ENCODE results near the gene ATP2C2.

The ATP2C2 gene

DNA sequence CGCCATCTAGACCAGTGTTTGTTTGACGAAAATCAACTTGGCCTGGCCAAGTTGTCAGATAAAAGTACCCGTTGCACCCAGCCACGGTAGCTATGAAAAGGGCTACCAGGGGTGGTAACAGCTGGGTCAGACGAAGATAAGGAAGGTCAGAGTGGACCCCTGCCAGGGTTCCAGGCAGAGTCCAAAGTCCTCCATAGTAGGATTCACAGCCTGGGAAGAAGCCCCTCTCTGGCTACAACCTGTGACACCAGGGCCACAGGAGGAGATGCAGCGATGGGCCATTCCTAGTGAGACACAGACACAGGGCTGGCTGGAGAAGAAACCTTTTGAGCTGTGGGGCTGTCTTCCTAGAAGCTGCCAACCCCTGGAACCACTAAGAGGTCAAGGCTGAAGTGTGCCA lies 96.8 kb downstream of the ATP2C2 start:
- TF ChIP-seq, protein P1, sequence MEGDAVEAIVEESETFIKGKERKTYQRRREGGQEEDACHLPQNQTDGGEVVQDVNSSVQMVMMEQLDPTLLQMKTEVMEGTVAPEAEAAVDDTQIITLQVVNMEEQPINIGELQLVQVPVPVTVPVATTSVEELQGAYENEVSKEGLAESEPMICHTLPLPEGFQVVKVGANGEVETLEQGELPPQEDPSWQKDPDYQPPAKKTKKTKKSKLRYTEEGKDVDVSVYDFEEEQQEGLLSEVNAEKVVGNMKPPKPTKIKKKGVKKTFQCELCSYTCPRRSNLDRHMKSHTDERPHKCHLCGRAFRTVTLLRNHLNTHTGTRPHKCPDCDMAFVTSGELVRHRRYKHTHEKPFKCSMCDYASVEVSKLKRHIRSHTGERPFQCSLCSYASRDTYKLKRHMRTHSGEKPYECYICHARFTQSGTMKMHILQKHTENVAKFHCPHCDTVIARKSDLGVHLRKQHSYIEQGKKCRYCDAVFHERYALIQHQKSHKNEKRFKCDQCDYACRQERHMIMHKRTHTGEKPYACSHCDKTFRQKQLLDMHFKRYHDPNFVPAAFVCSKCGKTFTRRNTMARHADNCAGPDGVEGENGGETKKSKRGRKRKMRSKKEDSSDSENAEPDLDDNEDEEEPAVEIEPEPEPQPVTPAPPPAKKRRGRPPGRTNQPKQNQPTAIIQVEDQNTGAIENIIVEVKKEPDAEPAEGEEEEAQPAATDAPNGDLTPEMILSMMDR (IDR thresholded peaks at IDR 0.05; ENCODE audit: insufficient read depth, missing control alignments): no peak
- DNase-seq (ENCODE audit: insufficient read length, low spot score): no peak
- FAIRE-seq: no peak

DNA sequence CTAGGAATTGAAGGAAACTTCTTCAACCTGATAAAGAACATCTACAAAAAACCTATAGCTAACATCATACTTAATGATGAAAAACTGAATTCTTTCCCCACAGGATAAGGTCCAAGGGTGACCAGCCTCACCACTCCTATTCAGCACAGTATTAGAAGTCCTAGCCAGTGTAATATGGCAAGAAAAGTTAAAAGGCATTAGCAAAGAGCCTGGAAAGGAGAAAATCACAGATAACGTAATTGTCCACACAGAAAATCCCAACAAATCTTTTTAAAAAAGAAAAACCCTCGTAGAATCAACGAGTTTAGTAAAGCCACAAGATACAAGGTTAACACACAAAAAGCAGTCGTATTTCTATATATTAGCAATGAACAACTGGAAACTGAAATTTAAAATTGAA lies 98.4 kb downstream of the ATP2C2 start:
- no peak for FAIRE-seq
- TF ChIP-seq, protein P1 (IDR thresholded peaks at IDR 0.05; ENCODE audit: insufficient read depth, missing control alignments): no peak

DNA sequence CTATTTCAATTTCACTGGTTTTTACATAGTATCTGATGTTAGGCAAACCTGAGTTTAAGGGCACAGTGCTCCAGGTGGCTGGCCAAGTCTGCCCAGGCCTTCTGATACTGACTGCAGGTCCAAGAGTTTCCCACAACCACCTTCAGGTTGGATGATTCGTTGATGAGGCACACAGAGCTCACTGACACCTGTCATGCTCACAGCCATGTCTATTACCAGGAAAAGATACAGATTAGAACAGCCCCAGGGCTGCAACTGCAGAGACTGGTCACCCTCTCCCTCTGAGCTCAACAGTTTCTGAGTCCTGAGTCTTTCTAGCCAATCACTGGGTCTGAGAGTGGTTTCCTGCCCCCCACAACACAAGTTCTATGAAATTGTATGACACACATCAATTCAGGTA lies 98.9 kb downstream of the ATP2C2 start:
- DNase-seq (ENCODE audit: insufficient read length, low spot score) (no peak), FAIRE-seq (no peak)
- TF ChIP-seq, protein P1 (IDR thresholded peaks at IDR 0.05; ENCODE audit: insufficient read depth, missing control alignments): no peak

More for the DNA sequence above, 98.4 kb downstream of the ATP2C2 start:
- no peak for DNase-seq (ENCODE audit: insufficient read length, low spot score)

DNA sequence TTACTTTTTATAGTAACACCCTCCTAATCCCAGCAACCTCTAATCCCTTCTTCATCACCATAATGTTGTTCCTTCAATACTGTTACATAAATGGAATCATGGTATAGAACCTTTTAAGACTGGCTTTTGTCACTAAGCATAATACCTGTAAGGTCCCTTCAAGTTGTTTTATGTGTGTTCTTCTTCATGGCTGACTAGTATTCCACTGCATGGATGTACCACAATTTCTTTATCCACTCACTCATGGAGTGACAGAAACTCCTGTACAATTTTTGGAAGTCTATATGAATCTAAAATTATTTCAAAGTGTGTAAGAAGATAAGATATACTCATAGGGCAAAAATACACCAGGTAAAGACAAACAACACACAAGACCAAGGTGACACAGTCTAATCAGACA lies 99.4 kb downstream of the ATP2C2 start:
- TF ChIP-seq, protein P1 (IDR thresholded peaks at IDR 0.05; ENCODE audit: insufficient read depth, missing control alignments): no peak
- no peak for FAIRE-seq
- no peak for DNase-seq (ENCODE audit: insufficient read length, low spot score)

DNA sequence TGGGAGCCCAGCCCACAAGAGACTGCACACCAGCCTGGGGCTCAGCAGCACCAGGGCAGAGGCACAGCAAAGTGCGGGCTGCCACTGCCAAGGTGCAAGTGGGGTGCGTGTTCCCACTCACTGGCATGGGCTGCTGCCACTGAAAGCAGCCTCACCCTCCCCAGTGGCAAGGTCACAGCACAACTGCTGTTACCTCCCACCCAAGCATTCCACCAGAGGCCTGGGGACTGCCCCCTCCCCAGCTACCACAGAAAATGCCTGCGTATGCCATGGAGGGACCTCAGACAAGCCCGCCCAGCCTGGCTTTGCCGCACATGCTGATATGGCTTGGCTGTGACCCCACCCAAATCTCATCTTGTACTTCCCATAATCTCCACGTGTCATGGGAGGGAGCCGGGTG lies 103.0 kb downstream of the ATP2C2 start:
- FAIRE-seq (no peak), DNase-seq (ENCODE audit: insufficient read length, low spot score) (no peak)
- TF ChIP-seq, protein P1 (IDR thresholded peaks at IDR 0.05; ENCODE audit: insufficient read depth, missing control alignments): no peak

DNA sequence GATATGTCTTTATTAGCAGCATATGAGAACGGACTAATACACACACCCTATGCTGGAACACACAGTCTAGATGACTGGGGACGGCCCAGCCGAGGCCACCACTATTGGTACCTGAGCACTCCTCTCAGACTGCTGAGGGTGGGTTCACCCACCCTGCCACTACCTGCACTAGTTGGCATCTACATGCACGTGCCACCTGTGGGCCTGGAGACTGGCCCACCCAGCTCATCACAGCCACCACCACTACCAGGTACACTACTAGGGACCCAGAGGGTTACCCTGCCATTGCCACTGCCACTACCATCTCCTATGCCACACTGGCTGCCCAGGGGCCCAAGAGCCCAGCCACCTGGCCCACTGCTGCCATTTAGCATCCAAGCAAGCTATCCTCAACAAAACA lies 103.6 kb downstream of the ATP2C2 start:
- TF ChIP-seq, protein P1 (IDR thresholded peaks at IDR 0.05; ENCODE audit: insufficient read depth, missing control alignments): no peak
- no peak for FAIRE-seq
- DNase-seq (ENCODE audit: insufficient read length, low spot score): no peak

DNA sequence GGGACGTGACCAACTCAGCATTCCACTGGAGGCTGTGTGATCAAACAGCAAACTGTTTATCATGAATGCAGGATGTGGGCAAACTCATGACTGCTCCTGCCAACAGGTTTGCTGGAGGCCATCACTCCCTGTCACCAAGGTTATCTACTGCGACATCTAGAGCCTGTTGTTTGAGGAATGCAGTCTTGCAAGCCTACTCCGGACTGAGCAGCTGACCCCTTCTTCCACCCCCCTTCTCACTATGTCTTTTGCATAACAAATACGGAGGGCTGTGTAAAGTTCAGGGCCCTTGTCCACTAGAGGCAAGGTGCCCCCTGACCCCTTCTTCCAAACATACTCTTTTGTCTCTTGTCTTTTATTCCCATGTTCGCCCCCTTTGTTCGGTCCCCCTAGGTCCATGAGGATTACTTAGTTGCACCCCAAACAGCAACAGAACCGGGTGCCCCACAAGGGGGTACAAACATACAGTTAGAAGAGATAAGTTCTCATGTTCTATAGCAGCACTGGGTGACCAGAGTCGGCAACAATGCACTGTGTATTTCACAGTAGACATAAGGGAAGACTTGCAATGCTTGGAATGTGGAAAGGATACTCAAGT lies 107.4 kb downstream of the ATP2C2 start:
- TF ChIP-seq, protein P1 (IDR thresholded peaks at IDR 0.05; ENCODE audit: insufficient read depth, missing control alignments): no peak
- DNase-seq (ENCODE audit: insufficient read length, low spot score) (no peak), FAIRE-seq (no peak)

Data from D721Med (cell line).